ENCODE results near the gene NXN. TPM values are rescaled to one million over a fixed set of nuclear protein-coding genes. Genes with fewer than 3 reads are reported as not detected.

NXN gene
- total RNA-seq: 93.3 and 117 TPM in 2 replicates

GRCh38 chr17:979539-980405 is at the start of gene NXN:
Gene NXN, minus strand, starts transcription at chr17:979776.

GRCh38 chr17:996554-997344 is 17.2 kb upstream of the NXN start, which contains the start of gene TIMM22:
Gene TIMM22, plus strand, starts transcription at chr17:997129. Its CDS starts 14 bp downstream, at chr17:997143.

GRCh38 chr17:781805-782731 is 197.5 kb downstream of the NXN start, which contains the start of the genes GLOD4 and MRM3:
Gene GLOD4, minus strand, starts transcription at chr17:782280. Its CDS starts 25 bp downstream, at chr17:782255.
Gene MRM3, plus strand, starts transcription at chr17:782353. Its CDS starts 26 bp downstream, at chr17:782379.

GRCh38 chr17:752002-752619 is 227.5 kb downstream of the NXN start, which contains the start of gene GEMIN4:
Gene GEMIN4, minus strand, starts transcription at chr17:752264. Its CDS starts 122 bp downstream, at chr17:752142.

Other genes starting within 250 kb of the NXN start
- 31.1 and 37.1 TPM in 2 replicates for gene TLCD3A, start 247.2 kb downstream of the NXN start, total RNA-seq
- gene GEMIN4, start 227.5 kb downstream of the NXN start, total RNA-seq: 29.0 and 30.8 TPM in 2 replicates
- gene GLOD4, start 197.5 kb downstream of the NXN start, total RNA-seq: 52.3 and 60.9 TPM in 2 replicates
- gene MRM3, start 197.4 kb downstream of the NXN start, total RNA-seq: 13.8 and 16.5 TPM in 2 replicates
- gene TIMM22, start 17.4 kb upstream of the NXN start, total RNA-seq: 17.8 and 23.8 TPM in 2 replicates
- gene ABR, start 200.2 kb upstream of the NXN start, total RNA-seq: 45.8 and 53.5 TPM in 2 replicates

Measured in airway epithelial cell (primary cell).